ENCODE data around the gene CANT1. TPM values are rescaled to one million over a fixed set of nuclear protein-coding genes. Genes with fewer than 3 reads are reported as not detected.
A peak's percentile ranks its signal among the peaks of the same experiment; 100 is the strongest.

The CANT1 gene
- total RNA-seq, 1 donor from 2014 or later, result 81.6 TPM

DNA sequence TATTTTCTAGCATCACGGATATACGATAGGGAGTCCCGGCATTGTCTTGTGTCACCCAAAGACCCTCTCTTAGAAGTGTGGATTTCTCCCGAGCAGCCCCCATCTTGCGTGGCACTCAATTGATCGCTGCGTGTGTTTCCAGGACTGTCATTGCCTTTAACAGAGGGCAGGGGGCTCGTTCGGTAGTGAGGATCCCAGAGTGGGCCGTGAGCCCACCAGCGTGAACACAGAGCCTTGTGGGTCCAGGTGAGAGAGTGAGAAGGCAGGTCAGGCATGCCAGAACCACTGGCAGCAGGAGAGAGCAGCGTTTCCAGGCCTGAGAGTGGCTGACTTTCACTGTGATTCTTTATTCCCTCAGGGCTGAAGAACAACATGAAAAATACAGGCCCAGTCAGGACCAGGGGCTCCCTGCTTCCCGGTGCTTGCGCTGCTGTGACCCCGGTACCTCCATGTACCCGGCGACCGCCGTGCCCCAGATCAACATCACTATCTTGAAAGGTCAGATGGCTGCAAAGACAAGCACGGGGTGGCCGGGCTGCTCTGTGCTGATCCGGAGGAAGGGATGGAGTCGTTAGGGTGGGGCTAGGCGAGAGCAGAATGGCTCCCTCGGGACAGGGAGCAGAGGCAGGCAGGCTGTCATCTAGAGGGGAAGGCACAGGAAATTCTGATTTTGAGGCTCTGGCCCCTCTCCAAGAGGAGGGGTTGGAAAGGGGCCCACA is 36.8 kb upstream of the CANT1 start:
- Mint-ChIP-seq H3K9me3 (ENCODE audit: unreplicated experiment) (no peaks in the 10 kb centered on the region), H3K36me3 (ENCODE audit: low read depth, unreplicated experiment) (peaks cover 7% of the 10 kb centered on the region), H3K4me1 (ENCODE audit: unreplicated experiment) (peaks cover 4% of the 10 kb centered on the region), H3K27me3 (ENCODE audit: unreplicated experiment) (peaks cover 20% of the 10 kb centered on the region), H3K4me3 (ENCODE audit: unreplicated experiment) (no peak overlapping the region), H3K27ac (ENCODE audit: unreplicated experiment) (no peak overlapping the region)
- TF ChIP-seq, protein P1, sequence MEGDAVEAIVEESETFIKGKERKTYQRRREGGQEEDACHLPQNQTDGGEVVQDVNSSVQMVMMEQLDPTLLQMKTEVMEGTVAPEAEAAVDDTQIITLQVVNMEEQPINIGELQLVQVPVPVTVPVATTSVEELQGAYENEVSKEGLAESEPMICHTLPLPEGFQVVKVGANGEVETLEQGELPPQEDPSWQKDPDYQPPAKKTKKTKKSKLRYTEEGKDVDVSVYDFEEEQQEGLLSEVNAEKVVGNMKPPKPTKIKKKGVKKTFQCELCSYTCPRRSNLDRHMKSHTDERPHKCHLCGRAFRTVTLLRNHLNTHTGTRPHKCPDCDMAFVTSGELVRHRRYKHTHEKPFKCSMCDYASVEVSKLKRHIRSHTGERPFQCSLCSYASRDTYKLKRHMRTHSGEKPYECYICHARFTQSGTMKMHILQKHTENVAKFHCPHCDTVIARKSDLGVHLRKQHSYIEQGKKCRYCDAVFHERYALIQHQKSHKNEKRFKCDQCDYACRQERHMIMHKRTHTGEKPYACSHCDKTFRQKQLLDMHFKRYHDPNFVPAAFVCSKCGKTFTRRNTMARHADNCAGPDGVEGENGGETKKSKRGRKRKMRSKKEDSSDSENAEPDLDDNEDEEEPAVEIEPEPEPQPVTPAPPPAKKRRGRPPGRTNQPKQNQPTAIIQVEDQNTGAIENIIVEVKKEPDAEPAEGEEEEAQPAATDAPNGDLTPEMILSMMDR (IDR thresholded peaks at IDR 0.05; ENCODE audit: unreplicated experiment), result no peak
- no peak for DNase-seq (ENCODE audit: low spot score)

DNA sequence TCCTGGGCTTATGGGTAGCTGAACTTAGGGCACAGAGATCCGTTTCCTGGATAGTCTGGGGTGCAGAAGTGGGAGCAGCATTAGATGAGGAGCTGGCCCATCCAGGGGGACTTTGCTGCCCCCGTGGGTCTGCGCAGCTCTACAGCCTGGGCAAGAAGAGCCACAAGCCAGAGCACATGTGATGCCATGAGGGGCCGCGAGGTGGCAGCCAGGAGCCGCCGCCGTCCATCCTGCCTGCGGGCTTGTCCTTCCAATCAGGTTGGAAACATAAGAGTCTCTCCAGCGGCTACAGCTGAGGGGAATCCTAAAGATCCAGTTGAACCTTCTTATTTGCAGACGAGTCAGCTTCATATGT is 36.3 kb upstream of the CANT1 start:
- H3K4me1 Mint-ChIP-seq (ENCODE audit: unreplicated experiment), result peaks cover 4% of the 10 kb centered on the region
- H3K9me3 Mint-ChIP-seq (ENCODE audit: unreplicated experiment), result no peaks in the 10 kb centered on the region
- H3K27me3 Mint-ChIP-seq (ENCODE audit: unreplicated experiment), result peaks cover 20% of the 10 kb centered on the region
- no peak overlapping the region for H3K27ac Mint-ChIP-seq (ENCODE audit: unreplicated experiment)
- peak; percentile 88 for DNase-seq (ENCODE audit: low spot score)
- TF ChIP-seq, protein P1 (IDR thresholded peaks at IDR 0.05; ENCODE audit: unreplicated experiment), result peak; percentile 77
- peaks cover 7% of the 10 kb centered on the region for H3K36me3 Mint-ChIP-seq (ENCODE audit: low read depth, unreplicated experiment)
- peak overlapping the region; percentile 19 for H3K4me3 Mint-ChIP-seq (ENCODE audit: unreplicated experiment)

DNA sequence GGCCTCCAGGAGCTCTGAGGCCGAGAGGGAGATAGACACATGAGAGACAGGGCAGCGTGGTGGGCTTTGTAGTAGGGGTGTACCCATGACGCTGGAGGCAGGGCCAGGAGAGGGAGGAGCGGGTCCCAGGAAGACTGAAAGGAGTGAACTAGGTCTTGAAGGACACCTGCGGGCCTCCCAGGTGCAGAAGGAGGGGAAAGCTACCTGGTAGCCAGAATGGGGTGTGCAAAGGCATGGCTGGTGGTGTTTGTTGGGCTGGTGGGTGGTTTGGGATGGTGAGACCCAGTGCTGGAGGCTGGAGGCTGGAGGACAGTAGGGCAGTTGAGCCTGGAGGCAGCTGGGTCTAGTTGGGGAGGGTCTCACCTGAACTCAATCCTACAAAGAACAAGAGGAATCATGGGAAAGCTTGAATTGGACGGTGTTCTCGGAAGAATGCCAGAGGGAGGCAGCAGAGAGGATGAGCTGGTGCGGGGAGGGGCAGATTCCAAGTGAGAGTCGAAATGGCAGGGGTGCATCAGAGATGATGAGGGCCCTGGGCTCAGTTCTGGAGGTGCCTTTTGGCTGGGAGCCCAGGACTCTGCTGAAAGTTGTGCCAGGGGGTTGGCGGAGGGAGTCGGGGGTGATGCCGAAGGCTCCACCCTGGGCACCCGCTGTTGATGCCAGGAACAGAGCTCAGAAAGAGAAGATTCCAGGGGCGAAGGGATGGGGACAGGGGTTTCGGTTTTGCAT is 35.6 kb upstream of the CANT1 start:
- no peaks in the 10 kb centered on the region for H3K9me3 Mint-ChIP-seq (ENCODE audit: unreplicated experiment)
- peaks cover 20% of the 10 kb centered on the region for H3K27me3 Mint-ChIP-seq (ENCODE audit: unreplicated experiment)
- peak overlapping the region; percentile 19 for H3K4me3 Mint-ChIP-seq (ENCODE audit: unreplicated experiment)
- TF ChIP-seq, protein P1 (IDR thresholded peaks at IDR 0.05; ENCODE audit: unreplicated experiment), result no peak
- H3K36me3 Mint-ChIP-seq (ENCODE audit: low read depth, unreplicated experiment), result peaks cover 7% of the 10 kb centered on the region
- peaks cover 4% of the 10 kb centered on the region for H3K4me1 Mint-ChIP-seq (ENCODE audit: unreplicated experiment)
- DNase-seq (ENCODE audit: low spot score), result no peak
- H3K27ac Mint-ChIP-seq (ENCODE audit: unreplicated experiment), result no peak overlapping the region

DNA sequence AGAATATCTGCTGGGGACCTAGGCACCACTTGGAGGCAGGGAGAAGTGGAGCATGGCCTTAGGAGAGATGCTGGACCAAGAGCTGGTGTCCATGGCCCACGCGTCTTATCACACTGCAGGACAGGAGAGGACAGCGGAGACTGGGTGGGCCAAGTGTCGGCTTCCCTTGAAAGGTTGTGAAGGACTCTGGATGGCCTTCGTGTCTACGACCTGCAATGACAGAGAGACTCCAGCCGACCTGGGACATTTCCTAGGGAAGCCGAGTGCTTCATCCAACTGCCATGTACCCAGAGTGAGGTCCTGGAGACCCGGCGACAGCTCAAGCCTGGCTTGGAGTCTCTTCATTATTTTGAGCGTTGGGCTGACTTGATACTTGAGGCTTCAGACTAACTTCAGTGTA is 34.9 kb upstream of the CANT1 start:
- Mint-ChIP-seq H3K9me3 (ENCODE audit: unreplicated experiment) (no peaks in the 10 kb centered on the region), H3K4me1 (ENCODE audit: unreplicated experiment) (peaks cover 4% of the 10 kb centered on the region), H3K27me3 (ENCODE audit: unreplicated experiment) (peaks cover 18% of the 10 kb centered on the region), H3K27ac (ENCODE audit: unreplicated experiment) (no peak overlapping the region), H3K4me3 (ENCODE audit: unreplicated experiment) (no peak overlapping the region), H3K36me3 (ENCODE audit: low read depth, unreplicated experiment) (peaks cover 7% of the 10 kb centered on the region)
- TF ChIP-seq, protein P1 (IDR thresholded peaks at IDR 0.05; ENCODE audit: unreplicated experiment), result no peak
- DNase-seq (ENCODE audit: low spot score), result no peak

DNA sequence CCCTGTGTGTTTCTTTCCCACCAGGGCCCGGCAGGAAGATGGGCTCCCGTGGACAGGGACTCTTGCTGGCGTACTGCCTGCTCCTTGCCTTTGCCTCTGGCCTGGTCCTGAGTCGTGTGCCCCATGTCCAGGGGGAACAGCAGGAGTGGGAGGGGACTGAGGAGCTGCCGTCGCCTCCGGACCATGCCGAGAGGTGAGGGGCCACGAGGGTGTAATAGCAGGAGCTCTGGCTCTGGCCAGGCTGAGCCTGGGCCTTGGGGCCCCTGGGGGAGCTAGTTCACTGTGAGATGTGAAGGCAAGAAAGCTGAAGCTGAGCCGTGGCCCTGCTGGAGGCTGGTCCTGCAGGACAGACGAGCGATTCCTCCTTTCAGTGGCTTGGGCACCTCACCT is 34.4 kb upstream of the CANT1 start:
- H3K36me3 Mint-ChIP-seq (ENCODE audit: low read depth, unreplicated experiment), result peaks cover 7% of the 10 kb centered on the region
- DNase-seq (ENCODE audit: low spot score), result no peak
- no peak overlapping the region for H3K4me3 Mint-ChIP-seq (ENCODE audit: unreplicated experiment)
- no peak overlapping the region for H3K27ac Mint-ChIP-seq (ENCODE audit: unreplicated experiment)
- H3K9me3 Mint-ChIP-seq (ENCODE audit: unreplicated experiment), result no peaks in the 10 kb centered on the region
- TF ChIP-seq, protein P1 (IDR thresholded peaks at IDR 0.05; ENCODE audit: unreplicated experiment), result no peak
- peaks cover 4% of the 10 kb centered on the region for H3K4me1 Mint-ChIP-seq (ENCODE audit: unreplicated experiment)
- peaks cover 15% of the 10 kb centered on the region for H3K27me3 Mint-ChIP-seq (ENCODE audit: unreplicated experiment)

All from endothelial cell (in vitro differentiated cells).